HEK293 (cell line): ENCODE measurements around the gene FOXF2.

Experiments
- CTCF ChIA-PET: fragments of 350-600 bp; formaldehyde crosslinking; extraction: SDS; loops from one replicate; lab custom pipeline; 2021; ENCODE audit warnings: antibody characterized with exemption; lab: Yijun Ruan, JAX
- POLR2A ChIA-PET: fragments of 300-600 bp; formaldehyde crosslinking; extraction: SDS; loops from one replicate; lab custom pipeline; 2020; ENCODE audit warnings: antibody characterized with exemption, inconsistent platforms; lab: Yijun Ruan, JAX
- H3K27ac ChIP-seq: fragments of 200-500 bp; sonication (Bioruptor generic); 2 replicates; pipeline ENCODE4 v1.5.1; 2014; ENCODE audit warnings: low read depth, low read length, control low read depth, inconsistent platforms; ENCODE audit errors: extremely low read depth
- H3K36me3 ChIP-seq, 2 experiments: fragments of 200-500 bp in 1 of 2; sonication (Bioruptor generic) in 1 of 2; 1 replicate in 1 of 2; 2 replicates in 1 of 2; pipeline ENCODE4 v1.5.1; 2014 to 2017; ENCODE audit warnings: inconsistent platforms in 2 of 2, low read length in 2 of 2; ENCODE audit not compliant: control insufficient read depth in 2 of 2, insufficient read depth in 1 of 2
- H3K4me1 ChIP-seq: fragments of 200-500 bp; sonication (Bioruptor generic); 2 replicates; pipeline ENCODE4 v1.5.1; 2014; ENCODE audit warnings: mild to moderate bottlenecking, low read length, inconsistent platforms; ENCODE audit not compliant: control insufficient read depth, insufficient read depth
- H3K4me3 ChIP-seq: 2 replicates; pipeline ENCODE4 v1.5.1; 2011; ENCODE audit warnings: low read depth, mild to moderate bottlenecking, control low read depth, low read length, moderate library complexity
- H3K9me3 ChIP-seq: fragments of 200-500 bp; sonication (Bioruptor generic); 2 replicates; pipeline ENCODE4 v1.5.1; 2014; ENCODE audit warnings: low read depth, low read length, inconsistent platforms; ENCODE audit not compliant: control insufficient read depth, insufficient read depth
- KLF10 ChIP-seq: fragments of 450-650 bp; IDR thresholded peaks from 2 replicates; pipeline ENCODE4 v1.5.1; 2018; ENCODE audit warnings: missing biosample characterization, mild to moderate bottlenecking, missing genetic modification characterization
- KLF8 ChIP-seq: fragments of 450-650 bp; formaldehyde crosslinking; IDR thresholded peaks from 2 replicates; pipeline ENCODE4 v1.5.1; 2016; ENCODE audit warnings: missing biosample characterization, missing genetic modification characterization
- MEIS1 ChIP-seq: sonication (generic); formaldehyde crosslinking; IDR thresholded peaks from 2 replicates; pipeline ENCODE4 v1.8.1; 2022; ENCODE audit warnings: missing genetic modification reagents, mild to moderate bottlenecking, borderline replicate concordance
- RBAK ChIP-seq: fragments of 450-650 bp; formaldehyde crosslinking; IDR thresholded peaks from 2 replicates; pipeline ENCODE4 v1.5.1; 2016; ENCODE audit warnings: missing biosample characterization, missing genetic modification characterization
- REPIN1 ChIP-seq: fragments of 450-650 bp; formaldehyde crosslinking; IDR thresholded peaks from 2 replicates; pipeline ENCODE4 v1.5.1; 2017; ENCODE audit warnings: missing biosample characterization, missing genetic modification characterization, low read depth
- SETDB1 ChIP-seq: IDR thresholded peaks from one replicate; pipeline ENCODE4 v1.6.1; 2017; ENCODE audit warnings: mild to moderate bottlenecking, low read length, moderate library complexity, mixed read lengths; ENCODE audit not compliant: insufficient read length
- ZEB2 ChIP-seq: fragments of 450-650 bp; formaldehyde crosslinking; IDR thresholded peaks from 2 replicates; pipeline ENCODE4 v1.5.1; 2016; ENCODE audit warnings: missing biosample characterization, missing genetic modification characterization
- ZFP41 ChIP-seq: fragments of 450-650 bp; formaldehyde crosslinking; IDR thresholded peaks from 2 replicates; pipeline ENCODE4 v1.5.1; 2016; ENCODE audit warnings: missing biosample characterization, missing genetic modification characterization, borderline replicate concordance
- ZNF114 ChIP-seq: fragments of 450-650 bp; formaldehyde crosslinking; IDR thresholded peaks from 2 replicates; pipeline ENCODE4 v1.5.0; 2017; ENCODE audit warnings: missing biosample characterization, missing genetic modification characterization
- ZNF174 ChIP-seq: fragments of 450-650 bp; formaldehyde crosslinking; IDR thresholded peaks from 2 replicates; pipeline ENCODE4 v1.5.0; 2017; ENCODE audit warnings: missing biosample characterization, mild to moderate bottlenecking, missing genetic modification characterization
- ZNF19 ChIP-seq: fragments of 450-650 bp; formaldehyde crosslinking; IDR thresholded peaks from 2 replicates; pipeline ENCODE4; 2016; ENCODE audit warnings: missing biosample characterization, missing genetic modification characterization, low read depth
- ZNF266 ChIP-seq: fragments of 450-650 bp; formaldehyde crosslinking; IDR thresholded peaks from 2 replicates; pipeline ENCODE4 v1.5.1; 2016; ENCODE audit warnings: missing biosample characterization, missing genetic modification characterization, low read depth
- ZNF366 ChIP-seq: fragments of 450-650 bp; formaldehyde crosslinking; conservative IDR thresholded peaks from 2 replicates; pipeline ENCODE4 v1.5.1; 2016; ENCODE audit warnings: missing biosample characterization, missing genetic modification characterization
- ZNF37A ChIP-seq: fragments of 450-650 bp; IDR thresholded peaks from 2 replicates; pipeline ENCODE4 v1.5.1; 2018; ENCODE audit warnings: missing biosample characterization, missing genetic modification characterization
- ZNF514 ChIP-seq: fragments of 450-650 bp; formaldehyde crosslinking; IDR thresholded peaks from 2 replicates; pipeline ENCODE4 v1.5.1; 2016; ENCODE audit warnings: missing biosample characterization, missing genetic modification characterization
- ZNF555 ChIP-seq: fragments of 450-650 bp; formaldehyde crosslinking; conservative IDR thresholded peaks from 2 replicates; pipeline ENCODE4 v1.5.1; 2017; ENCODE audit warnings: missing biosample characterization, mild to moderate bottlenecking, missing genetic modification characterization, inconsistent platforms
- ZNF585B ChIP-seq: fragments of 450-650 bp; formaldehyde crosslinking; IDR thresholded peaks from 2 replicates; pipeline ENCODE4 v1.5.1; 2016; ENCODE audit warnings: missing biosample characterization, missing genetic modification characterization
- ZNF596 ChIP-seq: fragments of 450-650 bp; IDR thresholded peaks from 2 replicates; pipeline ENCODE4 v1.5.0; 2018; ENCODE audit warnings: missing biosample characterization, mild to moderate bottlenecking, missing genetic modification characterization, moderate library complexity
- ZNF600 ChIP-seq: fragments of 450-650 bp; formaldehyde crosslinking; IDR thresholded peaks from 2 replicates; pipeline ENCODE4 v1.5.1; 2016; ENCODE audit warnings: missing biosample characterization, missing genetic modification characterization
- ZNF664 ChIP-seq: fragments of 450-650 bp; formaldehyde crosslinking; IDR thresholded peaks from 2 replicates; pipeline ENCODE4 v1.5.1; 2016; ENCODE audit warnings: missing biosample characterization, missing genetic modification characterization
- ZNF747 ChIP-seq: fragments of 450-650 bp; formaldehyde crosslinking; IDR thresholded peaks from 2 replicates; pipeline ENCODE4 v1.5.1; 2016; ENCODE audit warnings: missing biosample characterization, missing genetic modification characterization
- ZNF76 ChIP-seq: fragments of 450-650 bp; formaldehyde crosslinking; IDR thresholded peaks from 2 replicates; pipeline ENCODE4; 2016; ENCODE audit warnings: low read depth, missing biosample characterization, missing genetic modification characterization, borderline replicate concordance
- ZSCAN30 ChIP-seq: fragments of 450-650 bp; IDR thresholded peaks from 2 replicates; pipeline ENCODE4 v1.5.1; 2018; ENCODE audit warnings: missing biosample characterization, mild to moderate bottlenecking, missing genetic modification characterization, moderate library complexity
- TF ChIP-seq, protein P1 (sequence below): fragments of 450-650 bp; formaldehyde crosslinking; IDR thresholded peaks from 2 replicates; pipeline ENCODE4 v1.5.1; 2016; ENCODE audit warnings: missing biosample characterization, missing genetic modification characterization, borderline replicate concordance
- TF ChIP-seq, protein P2 (sequence below): fragments of 450-650 bp; formaldehyde crosslinking; IDR thresholded peaks from 2 replicates; pipeline ENCODE4 v1.5.1; 2017; ENCODE audit warnings: missing biosample characterization, missing genetic modification characterization
- TF ChIP-seq, protein P3 (sequence below): fragments of 450-650 bp; formaldehyde crosslinking; IDR thresholded peaks from 2 replicates; pipeline ENCODE4 v1.5.1; 2016; ENCODE audit warnings: missing biosample characterization, missing genetic modification characterization
- TF ChIP-seq, protein P4 (sequence below): fragments of 450-650 bp; formaldehyde crosslinking; IDR thresholded peaks from 2 replicates; pipeline ENCODE4 v1.5.1; 2016; ENCODE audit warnings: missing biosample characterization, missing genetic modification characterization
- TF ChIP-seq, protein P5 (sequence below): fragments of 450-650 bp; formaldehyde crosslinking; IDR thresholded peaks from 2 replicates; pipeline ENCODE4 v1.5.1; 2017; ENCODE audit warnings: missing biosample characterization, mild to moderate bottlenecking, missing genetic modification characterization, moderate library complexity

Gene FOXF2

DNA sequence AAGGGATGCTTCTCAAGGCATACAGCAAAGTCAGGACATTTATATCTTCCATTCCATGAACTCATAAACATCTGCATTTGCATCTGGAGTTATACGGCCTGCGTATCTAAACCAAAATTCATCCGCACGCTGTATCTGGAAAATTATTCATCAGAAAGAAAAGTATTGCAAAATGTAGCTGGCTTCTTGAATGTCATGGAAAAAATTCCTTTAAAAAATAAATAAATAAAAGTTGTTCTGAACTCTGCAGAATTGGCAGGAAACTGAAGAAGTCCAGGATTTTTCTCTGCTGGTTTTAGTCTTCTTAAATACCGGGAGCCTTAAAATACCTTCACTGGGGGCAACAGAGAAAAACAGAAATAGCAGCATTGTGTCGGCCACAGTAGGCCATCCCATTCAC lies 23.7 kb upstream of the FOXF2 start (continued):
- TF ChIP-seq, protein P1, sequence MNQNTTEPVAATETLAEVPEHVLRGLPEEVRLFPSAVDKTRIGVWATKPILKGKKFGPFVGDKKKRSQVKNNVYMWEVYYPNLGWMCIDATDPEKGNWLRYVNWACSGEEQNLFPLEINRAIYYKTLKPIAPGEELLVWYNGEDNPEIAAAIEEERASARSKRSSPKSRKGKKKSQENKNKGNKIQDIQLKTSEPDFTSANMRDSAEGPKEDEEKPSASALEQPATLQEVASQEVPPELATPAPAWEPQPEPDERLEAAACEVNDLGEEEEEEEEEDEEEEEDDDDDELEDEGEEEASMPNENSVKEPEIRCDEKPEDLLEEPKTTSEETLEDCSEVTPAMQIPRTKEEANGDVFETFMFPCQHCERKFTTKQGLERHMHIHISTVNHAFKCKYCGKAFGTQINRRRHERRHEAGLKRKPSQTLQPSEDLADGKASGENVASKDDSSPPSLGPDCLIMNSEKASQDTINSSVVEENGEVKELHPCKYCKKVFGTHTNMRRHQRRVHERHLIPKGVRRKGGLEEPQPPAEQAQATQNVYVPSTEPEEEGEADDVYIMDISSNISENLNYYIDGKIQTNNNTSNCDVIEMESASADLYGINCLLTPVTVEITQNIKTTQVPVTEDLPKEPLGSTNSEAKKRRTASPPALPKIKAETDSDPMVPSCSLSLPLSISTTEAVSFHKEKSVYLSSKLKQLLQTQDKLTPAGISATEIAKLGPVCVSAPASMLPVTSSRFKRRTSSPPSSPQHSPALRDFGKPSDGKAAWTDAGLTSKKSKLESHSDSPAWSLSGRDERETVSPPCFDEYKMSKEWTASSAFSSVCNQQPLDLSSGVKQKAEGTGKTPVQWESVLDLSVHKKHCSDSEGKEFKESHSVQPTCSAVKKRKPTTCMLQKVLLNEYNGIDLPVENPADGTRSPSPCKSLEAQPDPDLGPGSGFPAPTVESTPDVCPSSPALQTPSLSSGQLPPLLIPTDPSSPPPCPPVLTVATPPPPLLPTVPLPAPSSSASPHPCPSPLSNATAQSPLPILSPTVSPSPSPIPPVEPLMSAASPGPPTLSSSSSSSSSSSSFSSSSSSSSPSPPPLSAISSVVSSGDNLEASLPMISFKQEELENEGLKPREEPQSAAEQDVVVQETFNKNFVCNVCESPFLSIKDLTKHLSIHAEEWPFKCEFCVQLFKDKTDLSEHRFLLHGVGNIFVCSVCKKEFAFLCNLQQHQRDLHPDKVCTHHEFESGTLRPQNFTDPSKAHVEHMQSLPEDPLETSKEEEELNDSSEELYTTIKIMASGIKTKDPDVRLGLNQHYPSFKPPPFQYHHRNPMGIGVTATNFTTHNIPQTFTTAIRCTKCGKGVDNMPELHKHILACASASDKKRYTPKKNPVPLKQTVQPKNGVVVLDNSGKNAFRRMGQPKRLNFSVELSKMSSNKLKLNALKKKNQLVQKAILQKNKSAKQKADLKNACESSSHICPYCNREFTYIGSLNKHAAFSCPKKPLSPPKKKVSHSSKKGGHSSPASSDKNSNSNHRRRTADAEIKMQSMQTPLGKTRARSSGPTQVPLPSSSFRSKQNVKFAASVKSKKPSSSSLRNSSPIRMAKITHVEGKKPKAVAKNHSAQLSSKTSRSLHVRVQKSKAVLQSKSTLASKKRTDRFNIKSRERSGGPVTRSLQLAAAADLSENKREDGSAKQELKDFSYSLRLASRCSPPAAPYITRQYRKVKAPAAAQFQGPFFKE = no peak
- TF ChIP-seq KLF8 (tag by site-specific recombination) (no peak), ZNF664 (tag by site-specific recombination) (no peak), ZEB2 (no peak), ZNF747 (tag by site-specific recombination) (no peak), ZNF76 (no peak), KLF10 (tag by site-specific recombination) (no peak), REPIN1 (no peak), MEIS1 (CRISPR knock-in tag) (no peak), ZNF266 (tag by site-specific recombination) (no peak), ZFP41 (tag by site-specific recombination) (no peak)
- TF ChIP-seq, protein P2, sequence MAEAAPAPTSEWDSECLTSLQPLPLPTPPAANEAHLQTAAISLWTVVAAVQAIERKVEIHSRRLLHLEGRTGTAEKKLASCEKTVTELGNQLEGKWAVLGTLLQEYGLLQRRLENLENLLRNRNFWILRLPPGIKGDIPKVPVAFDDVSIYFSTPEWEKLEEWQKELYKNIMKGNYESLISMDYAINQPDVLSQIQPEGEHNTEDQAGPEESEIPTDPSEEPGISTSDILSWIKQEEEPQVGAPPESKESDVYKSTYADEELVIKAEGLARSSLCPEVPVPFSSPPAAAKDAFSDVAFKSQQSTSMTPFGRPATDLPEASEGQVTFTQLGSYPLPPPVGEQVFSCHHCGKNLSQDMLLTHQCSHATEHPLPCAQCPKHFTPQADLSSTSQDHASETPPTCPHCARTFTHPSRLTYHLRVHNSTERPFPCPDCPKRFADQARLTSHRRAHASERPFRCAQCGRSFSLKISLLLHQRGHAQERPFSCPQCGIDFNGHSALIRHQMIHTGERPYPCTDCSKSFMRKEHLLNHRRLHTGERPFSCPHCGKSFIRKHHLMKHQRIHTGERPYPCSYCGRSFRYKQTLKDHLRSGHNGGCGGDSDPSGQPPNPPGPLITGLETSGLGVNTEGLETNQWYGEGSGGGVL (tag by site-specific recombination) = no peak

DNA sequence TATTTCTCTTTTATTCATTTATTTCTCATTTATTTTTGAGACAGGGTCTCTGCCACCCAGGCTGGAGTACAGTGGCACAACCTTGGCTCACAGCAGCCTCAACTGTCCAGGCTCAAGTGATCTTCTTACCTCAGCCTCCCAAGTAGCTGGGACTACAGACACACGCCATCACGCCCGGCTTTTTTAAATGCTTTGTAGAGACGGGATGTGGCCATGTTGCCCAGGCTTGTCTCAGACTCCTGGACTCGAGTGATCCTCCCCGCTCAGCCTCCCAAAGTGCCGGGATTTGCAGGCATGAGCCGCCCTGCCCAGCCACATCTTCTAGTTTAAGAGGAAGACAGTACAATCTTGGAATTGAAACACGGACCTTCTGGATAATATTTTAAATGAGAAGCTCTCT lies 21.6 kb upstream of the FOXF2 start:
- H3K4me3 ChIP-seq = no peak overlapping the region
- no peaks in the 10 kb centered on the region for H3K4me1 ChIP-seq
- ChIA-PET CTCF (interaction anchor here (1.8 kb wide), 2 partner anchors 29 to 57 kb away, joined by 4 to 9 read pairs; no protein-coding TSS in a partner anchor), POLR2A (no interaction called here)
- H3K9me3 ChIP-seq = no peaks in the 10 kb centered on the region
- H3K36me3 ChIP-seq = no peaks in the 10 kb centered on the region
- H3K27ac ChIP-seq = no peak overlapping the region
- TF ChIP-seq, protein P3, sequence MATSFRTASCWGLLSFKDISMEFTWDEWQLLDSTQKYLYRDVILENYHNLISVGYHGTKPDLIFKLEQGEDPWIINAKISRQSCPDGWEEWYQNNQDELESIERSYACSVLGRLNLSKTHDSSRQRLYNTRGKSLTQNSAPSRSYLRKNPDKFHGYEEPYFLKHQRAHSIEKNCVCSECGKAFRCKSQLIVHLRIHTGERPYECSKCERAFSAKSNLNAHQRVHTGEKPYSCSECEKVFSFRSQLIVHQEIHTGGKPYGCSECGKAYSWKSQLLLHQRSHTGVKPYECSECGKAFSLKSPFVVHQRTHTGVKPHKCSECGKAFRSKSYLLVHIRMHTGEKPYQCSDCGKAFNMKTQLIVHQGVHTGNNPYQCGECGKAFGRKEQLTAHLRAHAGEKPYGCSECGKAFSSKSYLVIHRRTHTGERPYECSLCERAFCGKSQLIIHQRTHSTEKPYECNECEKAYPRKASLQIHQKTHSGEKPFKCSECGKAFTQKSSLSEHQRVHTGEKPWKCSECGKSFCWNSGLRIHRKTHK (tag by site-specific recombination) = no peak
- no peak for TF ChIP-seq ZNF514 (tag by site-specific recombination)
- no peak for TF ChIP-seq ZSCAN30
- no peak for TF ChIP-seq ZNF366 (tag by site-specific recombination)
- TF ChIP-seq ZNF174 (tag by site-specific recombination) = no peak
- TF ChIP-seq SETDB1 = no peak
- TF ChIP-seq ZNF596 (tag by site-specific recombination) = no peak
- TF ChIP-seq ZNF114 (tag by site-specific recombination) = no peak
- TF ChIP-seq RBAK (tag by site-specific recombination) = no peak
- TF ChIP-seq ZNF600 (tag by site-specific recombination) = no peak
- TF ChIP-seq ZNF585B (tag by site-specific recombination) = no peak
- TF ChIP-seq, protein P4, sequence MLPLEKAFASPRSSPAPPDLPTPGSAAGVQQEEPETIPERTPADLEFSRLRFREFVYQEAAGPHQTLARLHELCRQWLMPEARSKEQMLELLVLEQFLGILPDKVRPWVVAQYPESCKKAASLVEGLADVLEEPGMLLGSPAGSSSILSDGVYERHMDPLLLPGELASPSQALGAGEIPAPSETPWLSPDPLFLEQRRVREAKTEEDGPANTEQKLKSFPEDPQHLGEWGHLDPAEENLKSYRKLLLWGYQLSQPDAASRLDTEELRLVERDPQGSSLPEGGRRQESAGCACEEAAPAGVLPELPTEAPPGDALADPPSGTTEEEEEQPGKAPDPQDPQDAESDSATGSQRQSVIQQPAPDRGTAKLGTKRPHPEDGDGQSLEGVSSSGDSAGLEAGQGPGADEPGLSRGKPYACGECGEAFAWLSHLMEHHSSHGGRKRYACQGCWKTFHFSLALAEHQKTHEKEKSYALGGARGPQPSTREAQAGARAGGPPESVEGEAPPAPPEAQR = no peak
- no peak for TF ChIP-seq ZNF37A (tag by site-specific recombination)
- no peak for TF ChIP-seq ZNF747 (tag by site-specific recombination)
- TF ChIP-seq, protein P5, sequence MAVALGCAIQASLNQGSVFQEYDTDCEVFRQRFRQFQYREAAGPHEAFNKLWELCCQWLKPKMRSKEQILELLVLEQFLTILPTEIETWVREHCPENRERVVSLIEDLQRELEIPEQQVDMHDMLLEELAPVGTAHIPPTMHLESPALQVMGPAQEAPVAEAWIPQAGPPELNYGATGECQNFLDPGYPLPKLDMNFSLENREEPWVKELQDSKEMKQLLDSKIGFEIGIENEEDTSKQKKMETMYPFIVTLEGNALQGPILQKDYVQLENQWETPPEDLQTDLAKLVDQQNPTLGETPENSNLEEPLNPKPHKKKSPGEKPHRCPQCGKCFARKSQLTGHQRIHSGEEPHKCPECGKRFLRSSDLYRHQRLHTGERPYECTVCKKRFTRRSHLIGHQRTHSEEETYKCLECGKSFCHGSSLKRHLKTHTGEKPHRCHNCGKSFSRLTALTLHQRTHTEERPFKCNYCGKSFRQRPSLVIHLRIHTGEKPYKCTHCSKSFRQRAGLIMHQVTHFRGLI = no peak
- no peak for TF ChIP-seq ZNF555 (tag by site-specific recombination)
- TF ChIP-seq ZNF19 (tag by site-specific recombination) = no peak
